22Rv1 (cell line): ENCODE data around the gene TMEM184A.

Experiments
- CTCF ChIP-seq: fragments of 450-650 bp; IDR thresholded peaks from 2 replicates; pipeline ENCODE4 v1.5.1; 2017; ENCODE audit warnings: mild to moderate bottlenecking
- ZFX ChIP-seq: fragments of 450-650 bp; IDR thresholded peaks from 2 replicates; pipeline ENCODE4 v1.6.1; 2017; ENCODE audit warnings: antibody characterized with exemption, borderline replicate concordance

GRCh38 chr7:1493571-1493970 is 62.4 kb downstream of the TMEM184A start:
- TF ChIP-seq CTCF (no peak), ZFX (no peak)
